ENCODE results near the gene LY6G5C.

Gene LY6G5C

DNA sequence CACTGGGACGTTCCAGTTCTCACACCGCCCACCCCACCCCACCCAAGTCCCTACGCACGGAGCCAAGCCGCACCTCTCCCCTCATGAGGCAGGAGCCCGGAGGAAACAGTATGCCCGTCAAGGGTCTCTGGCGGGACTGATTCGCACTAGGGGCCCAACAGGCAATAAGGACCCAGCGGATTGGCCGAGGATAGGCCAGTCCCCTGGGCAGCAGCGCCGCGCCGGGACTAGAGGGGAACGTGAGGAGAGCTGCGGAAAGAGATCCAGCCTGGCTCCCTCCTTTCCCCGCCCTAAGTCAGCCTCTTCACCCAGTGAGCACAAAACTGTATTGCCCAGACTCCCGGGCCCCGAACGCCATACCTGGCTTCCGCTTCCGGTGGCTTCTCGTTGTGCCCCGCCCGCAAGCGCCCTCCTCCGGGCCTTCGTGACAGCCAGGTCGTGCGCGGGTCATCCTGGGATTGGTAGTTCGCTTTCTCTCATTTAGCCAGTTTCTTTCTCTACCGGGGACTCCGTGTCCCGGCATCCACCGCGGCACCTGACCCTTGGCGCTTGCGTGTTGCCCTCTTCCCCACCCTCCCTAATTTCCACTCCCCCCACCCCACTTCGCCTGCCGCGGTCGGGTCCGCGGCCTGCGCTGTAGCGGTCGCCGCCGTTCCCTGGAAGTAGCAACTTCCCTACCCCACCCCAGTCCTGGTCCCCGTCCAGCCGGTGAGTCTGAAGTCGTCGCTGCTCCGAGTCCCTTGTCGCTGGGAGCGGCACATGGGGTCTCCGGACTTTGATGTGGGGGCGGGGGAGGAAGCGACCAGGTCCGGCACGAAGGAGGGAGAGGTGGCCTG lies 15.1 kb downstream of the LY6G5C start, which contains the start of gene CSNK2B:
Gene CSNK2B (plus strand): TSS at position 580 of the 836 bp plus-strand sequence. CDS start 752 bp downstream, outside the sequence.
- DNase-seq: peak; percentile 98
- TF ChIP-seq, protein P1, sequence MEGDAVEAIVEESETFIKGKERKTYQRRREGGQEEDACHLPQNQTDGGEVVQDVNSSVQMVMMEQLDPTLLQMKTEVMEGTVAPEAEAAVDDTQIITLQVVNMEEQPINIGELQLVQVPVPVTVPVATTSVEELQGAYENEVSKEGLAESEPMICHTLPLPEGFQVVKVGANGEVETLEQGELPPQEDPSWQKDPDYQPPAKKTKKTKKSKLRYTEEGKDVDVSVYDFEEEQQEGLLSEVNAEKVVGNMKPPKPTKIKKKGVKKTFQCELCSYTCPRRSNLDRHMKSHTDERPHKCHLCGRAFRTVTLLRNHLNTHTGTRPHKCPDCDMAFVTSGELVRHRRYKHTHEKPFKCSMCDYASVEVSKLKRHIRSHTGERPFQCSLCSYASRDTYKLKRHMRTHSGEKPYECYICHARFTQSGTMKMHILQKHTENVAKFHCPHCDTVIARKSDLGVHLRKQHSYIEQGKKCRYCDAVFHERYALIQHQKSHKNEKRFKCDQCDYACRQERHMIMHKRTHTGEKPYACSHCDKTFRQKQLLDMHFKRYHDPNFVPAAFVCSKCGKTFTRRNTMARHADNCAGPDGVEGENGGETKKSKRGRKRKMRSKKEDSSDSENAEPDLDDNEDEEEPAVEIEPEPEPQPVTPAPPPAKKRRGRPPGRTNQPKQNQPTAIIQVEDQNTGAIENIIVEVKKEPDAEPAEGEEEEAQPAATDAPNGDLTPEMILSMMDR (IDR thresholded peaks at IDR 0.05; ENCODE audit: low read depth, low read length): 0 out of 2 replicates have a peak, but pooled peaks have one; percentile 5
- H3K4me3 ChIP-seq (ENCODE audit: low read depth, low read length): peak within 1 kb of the TSS; percentile 87
- no peaks in the 10 kb centered on the region for H3K9me3 ChIP-seq
- peaks cover 44% of the 10 kb centered on the region for H3K36me3 ChIP-seq
- no peaks in the 10 kb centered on the region for H3K27me3 ChIP-seq
- H3K4me1 ChIP-seq: no peaks in the 10 kb centered on the region

DNA sequence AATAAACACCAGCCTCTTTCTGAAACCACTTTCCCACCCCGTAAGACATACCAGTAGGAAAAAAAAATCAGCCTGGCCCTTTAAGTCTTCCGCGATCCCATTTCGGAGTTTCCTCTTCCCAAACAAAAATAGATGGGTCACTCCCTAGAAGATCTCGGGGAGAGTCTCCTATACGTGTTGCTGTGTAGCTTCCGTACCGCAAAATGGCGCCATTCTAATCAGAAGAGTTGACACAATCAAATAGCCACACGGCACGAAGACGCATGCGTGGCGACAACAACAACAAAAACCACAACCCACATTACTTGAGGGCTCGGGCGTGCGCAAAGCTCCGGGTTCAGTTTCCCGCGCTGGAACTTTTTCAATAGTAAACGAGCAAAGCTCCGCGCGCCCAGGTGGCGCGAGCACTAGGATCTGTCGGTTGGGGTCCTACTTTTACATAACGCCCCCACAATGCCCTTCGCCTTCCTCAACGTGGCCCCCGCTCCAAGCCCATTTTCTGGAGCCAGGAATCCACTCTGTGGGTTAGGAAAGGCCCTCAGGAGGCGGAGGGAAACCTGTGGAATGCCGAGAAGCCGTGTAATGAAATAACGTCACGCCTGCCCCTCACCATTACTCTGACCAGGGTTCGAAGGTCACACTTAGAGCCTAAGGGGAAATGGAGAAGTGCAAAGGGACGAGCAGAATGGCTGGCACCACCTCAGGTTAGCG lies 15.9 kb downstream of the LY6G5C start, which contains the start of gene GPANK1:
Gene GPANK1 (minus strand): TSS at position 208 of the 711 bp plus-strand sequence. CDS start 519 bp downstream, outside the sequence.
- Histone ChIP-seq H3K27me3 (no peaks in the 10 kb centered on the region), H3K9me3 (no peaks in the 10 kb centered on the region), H3K4me1 (no peaks in the 10 kb centered on the region), H3K4me3 (ENCODE audit: low read depth, low read length) (peak within 1 kb of the TSS; percentile 87), H3K36me3 (peaks cover 38% of the 10 kb centered on the region)
- peak; percentile 87 for DNase-seq
- TF ChIP-seq, protein P1 (IDR thresholded peaks at IDR 0.05; ENCODE audit: low read depth, low read length): no peak

DNA sequence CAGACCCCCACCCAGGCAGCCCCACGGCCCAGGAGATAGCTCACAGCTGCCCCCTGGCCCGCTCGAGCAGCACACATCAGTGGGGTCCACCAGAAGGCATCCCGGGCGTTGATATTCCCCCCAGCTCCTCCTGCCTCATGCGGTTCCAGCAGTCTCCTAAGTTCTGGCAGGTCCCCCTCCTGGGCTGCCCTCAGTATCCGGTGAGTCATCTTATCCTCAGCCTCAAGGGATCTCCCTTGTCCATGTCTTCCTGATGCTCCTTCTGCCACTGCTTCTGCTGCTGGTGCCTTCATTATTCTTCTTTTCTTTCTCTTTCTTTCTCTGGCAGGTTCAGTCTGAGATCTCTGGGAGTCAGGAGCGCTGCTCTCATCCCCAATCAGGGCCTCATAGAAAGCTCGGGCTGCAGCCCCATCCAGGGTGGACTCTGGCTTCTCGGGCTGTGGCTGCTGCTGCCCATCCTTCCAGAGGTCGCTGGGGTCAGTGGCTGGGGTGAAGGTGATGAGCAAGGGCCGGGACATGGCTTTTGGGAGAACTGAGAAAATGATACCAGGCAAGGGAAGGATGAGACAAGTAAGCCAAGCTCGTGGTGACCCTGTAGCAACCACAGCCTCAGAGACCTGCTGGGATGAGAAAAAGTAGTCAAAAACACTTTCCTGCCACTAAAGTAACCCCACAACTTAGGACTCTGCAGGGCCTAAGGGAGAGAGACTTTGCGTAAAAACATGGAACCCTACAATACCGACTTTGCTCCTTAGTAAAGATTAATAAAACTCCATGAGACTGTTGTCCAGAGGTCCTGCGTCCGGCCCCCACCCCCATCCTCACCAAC lies 16.7 kb downstream of the LY6G5C start:
- H3K36me3 ChIP-seq: peaks cover 33% of the 10 kb centered on the region
- TF ChIP-seq, protein P1 (IDR thresholded peaks at IDR 0.05; ENCODE audit: low read depth, low read length): no peak
- peak overlapping the region; percentile 87 for H3K4me3 ChIP-seq (ENCODE audit: low read depth, low read length)
- H3K4me1 ChIP-seq: no peaks in the 10 kb centered on the region
- peak; percentile 63 for DNase-seq
- no peaks in the 10 kb centered on the region for H3K27me3 ChIP-seq
- H3K9me3 ChIP-seq: no peaks in the 10 kb centered on the region

DNA sequence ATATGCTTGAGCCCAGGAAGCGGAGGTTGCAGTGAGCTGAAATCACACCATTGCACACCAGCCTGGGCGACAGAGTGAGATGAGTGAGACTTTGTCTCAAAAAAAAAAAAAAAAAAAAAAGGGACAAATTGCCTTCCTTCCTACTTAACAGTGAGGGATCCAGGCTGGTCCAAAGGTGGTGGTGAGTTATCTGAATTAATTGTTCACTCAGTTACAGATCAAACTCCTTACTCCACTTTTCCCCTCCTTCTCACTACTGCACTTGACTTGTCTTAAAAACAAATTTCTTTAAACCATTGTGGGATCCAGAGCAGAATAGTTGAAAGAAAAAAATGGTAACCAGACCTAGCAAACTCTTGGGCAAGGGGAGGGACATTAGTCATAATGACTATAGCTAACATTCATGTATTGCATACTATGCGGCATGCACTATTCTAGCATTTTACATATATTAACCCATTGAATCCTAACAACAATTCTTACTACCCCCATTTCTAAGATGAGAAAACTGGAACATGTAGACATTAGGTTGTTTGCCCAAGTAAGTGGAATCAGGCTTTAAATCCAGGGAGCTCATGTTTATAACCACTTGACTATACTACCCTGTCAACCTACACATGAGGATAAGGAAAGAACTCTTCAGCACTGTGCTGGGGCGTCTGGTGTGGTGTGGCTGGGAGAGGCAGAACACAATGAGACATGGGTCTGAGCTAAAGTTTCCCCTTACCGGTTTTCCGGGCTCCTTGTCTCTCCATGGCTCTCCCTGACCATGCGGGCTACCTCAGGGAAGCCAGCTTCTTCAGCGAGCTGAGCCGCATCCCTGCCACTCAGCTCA lies 17.5 kb downstream of the LY6G5C start:
- DNase-seq: no peak
- Histone ChIP-seq H3K4me1 (no peaks in the 10 kb centered on the region), H3K36me3 (peaks cover 24% of the 10 kb centered on the region), H3K27me3 (no peaks in the 10 kb centered on the region), H3K4me3 (ENCODE audit: low read depth, low read length) (peak overlapping the region; percentile 87), H3K9me3 (no peaks in the 10 kb centered on the region)
- TF ChIP-seq, protein P1 (IDR thresholded peaks at IDR 0.05; ENCODE audit: low read depth, low read length): no peak

DNA sequence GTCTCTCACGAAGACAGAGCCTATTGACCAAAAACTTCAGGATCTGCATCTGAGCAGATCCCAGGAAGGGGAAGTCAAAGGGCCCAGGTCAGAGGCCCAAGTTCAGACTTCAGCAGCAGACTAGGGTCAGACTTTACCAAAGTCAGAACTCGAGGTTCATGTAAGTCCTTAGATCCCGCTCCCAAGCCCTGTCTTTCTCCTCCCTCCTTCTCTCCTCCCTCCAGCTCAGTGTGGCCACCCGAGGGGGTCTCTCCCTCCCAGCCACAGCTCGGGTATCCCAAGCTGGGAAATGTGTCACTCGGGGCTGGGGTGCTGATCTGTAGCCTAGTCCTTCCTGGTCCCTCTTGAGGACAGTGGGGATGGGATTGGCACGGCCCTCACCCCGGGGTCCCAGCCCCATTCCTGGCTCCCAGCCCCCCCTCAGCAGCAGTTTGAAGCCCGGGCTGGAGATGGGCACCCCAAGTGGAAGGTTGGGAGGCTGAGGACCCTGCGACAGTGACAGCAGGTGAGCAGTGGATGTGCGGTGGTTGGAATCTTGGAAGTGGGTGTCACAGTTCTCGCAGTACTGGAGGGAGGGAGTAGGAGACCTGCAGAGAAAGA lies 18.6 kb downstream of the LY6G5C start:
- TF ChIP-seq, protein P1 (IDR thresholded peaks at IDR 0.05; ENCODE audit: low read depth, low read length): no peak
- H3K4me1 ChIP-seq: no peaks in the 10 kb centered on the region
- H3K27me3 ChIP-seq: no peaks in the 10 kb centered on the region
- no peaks in the 10 kb centered on the region for H3K9me3 ChIP-seq
- H3K4me3 ChIP-seq (ENCODE audit: low read depth, low read length): no peak overlapping the region
- peaks cover 13% of the 10 kb centered on the region for H3K36me3 ChIP-seq
- DNase-seq: no peak
